HK-2 (cell line): ENCODE measurements around the gene TTC29.
"Not testable (repeated sequence)": the region's sequence is repeated elsewhere in the genome, so short reads cannot be mapped to it uniquely, and the experiment has no call there.

ENCODE experiments used
- DNase-seq: peaks from one replicate; pipeline ENCODE4 v3.0.0-alpha.2; 2018; ENCODE audit not compliant: unreplicated experiment

The TTC29 gene

DNA sequence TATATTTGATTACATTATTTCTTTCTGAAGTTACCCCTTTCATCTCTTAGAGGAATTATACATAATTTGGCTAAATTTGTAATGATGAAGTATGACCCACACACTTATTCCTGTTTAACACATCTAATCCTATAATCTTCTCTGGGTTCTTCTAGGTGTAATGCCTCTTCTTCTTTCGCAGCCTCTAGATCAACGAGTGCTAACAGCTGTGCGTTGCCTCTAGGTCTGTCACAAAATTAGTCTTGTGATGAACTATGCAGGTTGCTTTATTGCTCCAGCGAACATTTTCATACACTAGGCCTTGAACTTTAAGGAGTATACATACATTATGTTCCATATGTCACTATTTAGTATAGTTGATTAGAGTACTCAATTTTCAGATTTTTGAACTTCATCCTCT is 89.9 kb downstream of the TTC29 start:
- no peak for DNase-seq

DNA sequence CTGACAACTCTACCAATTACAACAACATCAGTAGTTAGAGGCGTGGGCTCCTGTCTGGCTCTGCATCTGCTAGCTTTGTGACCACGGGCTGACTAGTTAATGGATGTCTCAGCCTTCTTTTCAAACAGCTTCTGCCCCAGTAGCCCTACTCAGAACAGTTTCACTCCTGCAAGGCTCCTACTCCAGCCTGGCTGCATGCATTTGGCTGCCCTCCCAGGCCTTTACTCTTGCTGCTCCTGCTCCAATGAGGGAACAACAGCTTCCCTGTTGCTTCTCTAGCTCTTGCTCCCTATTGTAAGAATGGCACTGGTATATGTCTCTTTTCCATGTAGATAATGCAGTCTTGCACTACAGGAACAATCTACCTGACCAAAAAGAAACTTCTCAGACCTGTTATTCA is 93.3 kb downstream of the TTC29 start:
- DNase-seq = no peak

DNA sequence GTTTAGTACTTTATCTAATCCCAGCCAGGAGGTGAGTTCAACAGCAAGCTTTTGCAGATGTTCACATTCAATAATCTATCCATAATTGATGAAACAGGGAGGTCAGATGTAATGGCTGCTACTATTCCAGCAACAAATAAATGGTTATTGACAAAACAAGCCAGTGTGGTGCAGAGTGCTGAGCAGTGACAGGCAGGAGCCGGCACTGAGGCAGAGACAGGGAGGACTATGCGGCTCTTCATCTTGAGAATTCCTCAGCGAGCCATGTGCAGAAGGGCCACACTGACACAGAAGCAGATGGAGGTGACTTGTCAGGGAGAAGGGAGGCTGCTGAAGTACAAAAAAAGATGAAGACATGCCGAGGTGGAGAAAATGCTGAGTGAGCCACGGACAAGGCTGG is 98.3 kb downstream of the TTC29 start:
- no peak for DNase-seq

DNA sequence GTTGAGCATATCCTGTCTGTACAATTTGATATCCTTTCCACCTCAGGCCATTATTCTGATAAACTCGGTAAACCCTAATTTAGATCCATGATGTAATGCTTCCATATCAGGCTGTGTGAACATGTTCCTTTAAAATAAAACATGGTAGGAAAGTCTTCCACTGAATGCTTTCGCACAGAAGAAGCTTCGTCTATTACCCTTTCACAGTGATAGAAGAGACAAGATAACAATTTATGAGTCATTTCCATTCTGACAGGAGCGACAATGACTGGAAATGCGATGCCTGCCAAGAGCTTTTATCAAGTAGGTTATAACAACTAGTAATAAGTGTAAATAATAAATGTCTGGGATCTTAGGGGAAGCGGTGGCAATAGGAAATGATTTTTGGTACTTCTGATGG is 98.8 kb downstream of the TTC29 start:
- no peak for DNase-seq

DNA sequence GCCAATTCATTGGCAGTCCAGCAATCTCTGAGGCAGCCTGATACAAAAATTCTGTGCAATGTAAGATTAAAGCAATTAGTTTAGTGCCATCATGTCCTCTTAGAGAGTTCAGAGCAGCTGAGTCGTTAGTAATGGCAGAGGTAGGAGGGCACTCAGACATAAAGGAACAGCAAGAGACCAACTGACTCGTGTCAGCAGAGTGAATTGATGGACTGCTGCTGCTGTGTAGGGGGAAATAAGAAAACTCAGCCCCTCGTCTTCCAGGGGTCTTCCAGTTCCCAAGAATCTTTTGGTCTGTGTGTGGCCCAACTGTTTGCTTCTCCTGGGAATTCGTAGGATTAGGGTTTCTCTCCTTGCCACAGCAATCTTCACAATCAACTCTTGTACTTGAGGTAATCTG is 100.9 kb downstream of the TTC29 start:
- DNase-seq = no peak

DNA sequence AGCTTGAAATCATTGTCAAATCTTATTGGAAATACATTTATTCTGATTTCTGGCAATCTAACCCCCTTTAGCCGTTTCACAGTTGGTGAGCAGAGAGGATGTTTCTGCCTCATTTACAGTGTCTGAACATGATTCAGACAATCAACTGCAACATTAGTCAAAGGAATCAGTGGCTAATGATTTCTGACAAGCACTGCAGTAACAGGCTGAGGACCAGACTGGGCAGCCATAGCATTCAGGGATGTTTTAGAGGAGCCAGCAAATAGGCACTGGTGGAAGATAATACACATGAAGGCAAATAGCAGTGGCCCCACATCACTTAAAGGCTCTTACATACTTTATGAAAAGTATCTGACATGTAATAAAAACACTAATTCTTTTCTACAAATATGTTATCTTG is 102.8 kb downstream of the TTC29 start:
- no peak for DNase-seq

DNA sequence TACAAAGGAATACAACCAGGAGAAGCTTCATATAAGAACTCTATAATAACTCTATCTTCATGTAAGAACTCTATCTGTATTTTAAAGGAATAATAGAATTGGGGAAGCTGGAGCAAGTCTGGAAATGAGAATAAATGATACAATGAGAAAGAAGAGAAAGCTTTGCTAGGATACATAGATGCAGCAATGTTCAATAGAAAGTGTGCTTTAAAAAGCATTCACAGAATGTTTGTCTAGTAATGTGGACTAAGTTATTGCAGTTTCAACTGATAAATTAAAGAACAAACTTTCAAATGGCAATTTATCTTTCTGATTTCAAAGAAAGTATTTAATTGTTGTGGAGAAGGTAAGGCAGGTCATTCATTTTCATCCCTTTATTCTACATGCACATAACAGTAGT is 104.9 kb downstream of the TTC29 start:
- no peak for DNase-seq

DNA sequence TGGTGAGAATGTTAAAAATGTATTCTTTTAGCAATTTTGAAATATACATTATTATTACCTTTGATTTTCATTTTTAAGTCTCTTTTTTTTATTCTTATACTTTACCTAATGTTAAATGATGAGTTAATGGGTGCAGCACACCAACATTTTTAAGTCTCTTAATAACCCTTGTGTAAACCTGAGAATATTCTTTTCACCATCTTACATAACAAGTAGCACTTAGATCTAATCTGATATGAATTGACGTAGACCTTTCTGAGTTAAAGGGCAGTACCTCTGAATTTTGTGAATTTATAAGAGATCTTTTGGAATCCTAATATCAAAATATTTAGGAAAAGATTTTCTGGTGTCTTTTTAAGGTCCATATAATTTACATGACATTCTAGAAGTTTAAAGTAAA is 110.6 kb downstream of the TTC29 start:
- DNase-seq = no peak

DNA sequence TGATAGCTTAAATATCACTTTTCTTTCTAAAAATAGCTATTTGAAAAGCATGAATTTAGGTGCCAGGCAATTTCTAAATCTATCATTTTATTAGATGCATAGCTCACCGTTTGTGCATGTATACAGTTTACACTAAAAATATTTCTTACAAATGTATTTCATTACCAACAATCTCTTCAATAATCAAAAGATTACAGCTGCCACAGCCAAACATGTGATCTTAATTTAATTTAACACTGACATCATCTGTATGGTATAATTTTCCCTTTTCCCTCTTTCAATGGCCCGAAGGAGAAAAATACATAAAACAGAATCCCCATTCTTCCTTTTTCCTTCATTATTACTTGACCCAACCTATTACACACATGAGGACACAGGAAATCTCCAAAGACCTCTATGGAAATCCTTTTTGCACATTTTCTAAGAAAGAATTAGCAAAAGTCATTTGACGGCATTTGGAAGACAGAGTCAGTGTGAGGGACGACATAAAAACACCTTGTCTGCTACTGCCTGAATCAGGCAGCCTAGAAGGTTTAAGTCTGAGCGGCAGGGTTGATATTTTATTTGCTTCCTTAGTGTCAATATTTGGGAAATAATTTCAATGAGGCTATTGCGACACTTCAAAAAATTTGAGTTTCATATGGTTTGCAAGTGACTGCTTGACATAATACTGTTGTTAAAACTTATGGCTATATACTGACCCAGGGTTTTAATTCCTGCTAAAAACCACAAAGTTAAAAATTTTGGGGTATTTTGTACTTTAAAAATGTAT is 111.2 kb downstream of the TTC29 start:
- DNase-seq = no peak

DNA sequence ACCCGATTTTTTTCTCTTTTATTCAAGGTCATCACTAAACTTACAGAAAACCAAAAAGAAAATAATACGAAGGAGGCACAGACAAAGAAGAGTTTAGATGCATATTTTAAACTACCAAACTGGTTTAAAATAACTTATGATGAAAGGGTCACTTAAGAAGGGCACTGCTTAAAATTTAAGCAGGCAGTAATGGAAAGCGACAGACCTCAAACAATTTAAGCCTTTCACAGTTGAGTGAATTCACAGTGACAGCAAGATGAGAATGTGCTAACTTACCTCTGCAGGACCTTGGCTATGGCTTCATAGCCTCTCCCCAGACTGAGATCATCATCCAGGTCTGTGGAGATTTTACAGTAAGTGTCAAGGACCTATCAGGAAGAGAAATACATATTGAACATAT is 112.1 kb downstream of the TTC29 start:
- no peak for DNase-seq

DNA sequence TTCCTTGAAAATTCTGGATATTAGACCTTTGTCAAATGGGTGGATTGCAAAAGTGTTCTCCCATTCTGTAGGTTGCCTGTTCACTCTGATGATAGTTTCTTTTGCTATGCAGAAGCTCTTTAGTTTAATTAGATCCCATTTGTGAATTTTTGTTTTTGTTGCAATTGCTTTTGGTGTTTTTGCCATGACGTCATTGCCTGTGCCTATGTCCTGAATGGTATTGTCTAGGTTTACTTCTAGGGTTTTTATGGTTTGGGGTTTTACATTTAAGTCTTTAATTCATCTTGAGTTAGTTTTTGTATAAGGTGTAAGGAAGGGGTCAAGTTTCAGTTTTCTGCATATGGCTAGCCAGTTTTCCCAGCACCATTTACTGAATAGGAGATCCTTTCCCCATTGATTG is 122.7 kb downstream of the TTC29 start:
- DNase-seq = not testable (repeated sequence)

DNA sequence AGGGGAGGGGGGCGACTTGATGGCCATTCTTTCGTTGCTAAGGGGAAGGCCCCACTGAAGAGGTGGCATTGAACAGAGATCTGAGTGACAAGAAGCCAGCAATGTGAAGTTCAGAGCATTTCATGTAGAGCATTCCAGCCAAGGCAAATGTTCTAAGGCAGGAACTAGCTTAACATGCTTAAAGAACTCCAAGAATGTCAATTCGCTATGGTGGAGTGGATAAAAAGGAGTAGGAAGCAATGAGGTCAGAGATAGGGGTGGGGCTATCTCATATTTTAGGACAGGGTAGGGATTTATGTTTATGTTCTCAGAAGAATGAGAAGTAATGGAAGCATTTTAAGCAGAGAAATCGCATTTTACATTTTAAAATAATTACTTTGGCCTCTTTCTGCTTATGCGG is 130.9 kb downstream of the TTC29 start:
- DNase-seq = no peak

DNA sequence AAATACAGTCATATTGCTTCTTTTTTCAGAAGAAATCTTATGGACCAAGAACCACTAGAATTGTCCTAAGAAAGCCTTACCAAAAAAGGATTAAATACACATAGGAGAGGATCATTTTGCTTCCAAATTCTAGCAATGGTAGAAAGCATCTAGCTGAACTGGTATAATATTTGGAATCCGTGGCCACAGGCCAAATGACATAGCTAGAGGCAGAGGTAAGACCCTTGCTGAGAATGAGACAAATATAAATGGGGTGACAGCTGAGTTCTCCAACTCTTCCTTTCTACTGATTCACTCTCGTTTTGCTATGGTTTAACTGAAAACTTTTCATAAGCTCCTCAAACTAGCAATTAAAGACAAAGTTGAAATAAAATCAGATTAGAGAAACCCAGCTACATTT is 150.0 kb downstream of the TTC29 start:
- no peak for DNase-seq

DNA sequence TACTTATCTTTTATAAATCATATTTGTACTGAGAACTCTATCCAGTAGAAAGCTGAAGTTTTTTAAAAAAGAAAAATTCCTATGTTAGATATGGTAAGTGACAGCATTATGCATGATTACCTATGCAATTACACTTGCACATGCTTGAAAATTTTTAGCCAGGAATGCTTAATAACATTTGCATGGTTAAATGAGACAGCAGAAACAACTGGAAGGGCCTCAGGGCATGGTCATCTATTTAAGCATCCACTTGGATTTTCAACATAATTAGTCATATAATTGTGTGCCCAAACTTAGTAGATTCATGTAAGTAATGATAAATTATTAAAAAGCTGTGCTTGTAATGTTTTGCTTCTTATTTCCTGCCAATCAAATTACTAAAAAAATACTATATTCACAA is 151.9 kb downstream of the TTC29 start:
- no peak for DNase-seq

DNA sequence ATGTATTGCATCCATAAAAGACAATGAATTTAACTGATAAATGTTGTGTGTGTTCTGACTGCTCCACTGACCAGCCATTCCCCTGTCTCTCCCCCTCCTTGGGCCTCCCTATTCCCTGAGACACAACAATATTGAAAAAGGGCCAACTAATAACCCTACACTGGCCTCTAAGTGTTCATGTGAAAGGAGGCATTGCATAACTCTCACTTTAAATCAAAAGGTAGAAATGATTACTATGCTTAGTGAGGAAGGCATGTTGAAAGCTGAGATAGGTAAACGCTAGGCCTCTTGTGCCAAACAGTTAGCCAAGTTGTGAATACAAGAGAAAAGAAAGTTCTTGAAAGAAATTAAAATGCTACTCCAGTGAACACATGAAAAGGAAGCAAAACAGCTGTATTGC is 154.2 kb downstream of the TTC29 start:
- no peak for DNase-seq

DNA sequence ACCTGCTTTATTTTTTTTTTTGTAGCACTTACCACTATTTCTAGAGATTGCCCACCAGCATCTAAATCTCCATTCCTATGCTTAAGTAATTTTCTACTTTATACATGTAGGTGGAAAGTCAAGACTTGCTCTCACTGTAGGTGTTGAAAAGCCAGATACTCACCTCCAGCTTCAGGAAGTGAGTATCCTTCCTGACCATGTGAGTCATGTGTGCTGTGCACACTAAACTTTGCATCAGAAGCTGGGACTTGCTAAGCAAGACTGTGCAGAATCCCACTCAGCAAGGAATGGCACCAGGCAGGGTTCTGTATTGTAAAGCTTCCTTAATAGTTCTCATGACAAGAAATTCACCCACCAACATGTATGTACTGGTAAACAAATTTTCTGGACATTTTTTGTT is 155.1 kb downstream of the TTC29 start:
- DNase-seq = no peak

DNA sequence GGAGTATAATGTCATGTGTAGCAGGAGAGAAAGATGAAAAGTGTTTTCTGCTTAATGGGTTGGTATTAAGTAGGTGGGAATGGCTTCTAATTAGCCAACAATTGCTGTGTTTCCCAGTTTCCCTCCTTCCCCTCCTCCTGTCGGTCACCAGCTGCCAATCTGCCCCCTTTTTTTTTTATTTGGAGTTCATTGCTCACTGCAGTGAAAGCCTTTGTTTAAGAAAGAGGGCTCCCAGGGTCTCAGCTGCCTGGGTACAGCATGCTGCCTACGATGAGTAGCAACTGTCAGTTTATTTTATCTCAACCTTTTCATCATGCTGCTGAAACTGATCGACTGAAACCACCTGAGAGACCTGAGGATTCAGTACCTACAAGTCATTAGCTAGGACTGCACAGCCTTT is 157.9 kb downstream of the TTC29 start:
- DNase-seq = no peak

DNA sequence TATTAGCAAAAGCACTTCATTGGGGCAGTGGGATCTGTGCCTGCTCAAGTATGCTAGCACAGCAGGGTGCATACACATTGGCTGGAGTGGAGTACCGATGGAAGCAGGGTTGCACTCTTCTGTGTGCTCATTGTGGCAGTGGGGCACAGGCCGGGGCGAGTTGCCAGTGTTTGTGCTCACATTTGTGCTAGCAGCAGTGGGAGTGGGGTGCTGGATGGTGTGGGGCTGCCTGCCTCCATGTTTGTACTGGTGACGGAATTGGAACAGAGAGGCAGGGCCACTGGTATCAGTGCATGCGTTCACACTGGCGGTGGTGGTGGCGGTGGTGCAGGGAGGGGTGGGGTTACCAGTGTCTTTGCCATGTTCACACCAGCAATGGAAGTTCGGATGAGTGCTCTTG is 169.0 kb downstream of the TTC29 start:
- DNase-seq = no peak

DNA sequence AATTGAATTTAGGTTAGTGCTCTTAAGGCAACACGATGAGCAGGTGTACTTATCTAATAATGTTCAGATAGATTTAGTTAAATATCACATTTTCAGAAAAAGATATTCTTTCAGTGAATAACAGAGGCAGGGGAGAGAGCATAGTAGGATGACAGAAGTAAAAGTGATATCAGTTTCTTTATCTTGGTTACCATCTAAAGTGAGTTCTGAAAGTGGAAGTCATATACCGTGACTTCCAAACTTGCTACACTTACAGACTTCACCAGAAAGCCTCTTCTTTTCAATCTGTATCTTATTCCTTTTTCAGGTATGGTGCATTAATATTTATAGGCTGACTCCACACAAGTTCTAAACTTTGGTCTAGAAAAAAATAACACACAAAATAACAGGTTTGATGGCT is 182.1 kb downstream of the TTC29 start:
- no peak for DNase-seq

DNA sequence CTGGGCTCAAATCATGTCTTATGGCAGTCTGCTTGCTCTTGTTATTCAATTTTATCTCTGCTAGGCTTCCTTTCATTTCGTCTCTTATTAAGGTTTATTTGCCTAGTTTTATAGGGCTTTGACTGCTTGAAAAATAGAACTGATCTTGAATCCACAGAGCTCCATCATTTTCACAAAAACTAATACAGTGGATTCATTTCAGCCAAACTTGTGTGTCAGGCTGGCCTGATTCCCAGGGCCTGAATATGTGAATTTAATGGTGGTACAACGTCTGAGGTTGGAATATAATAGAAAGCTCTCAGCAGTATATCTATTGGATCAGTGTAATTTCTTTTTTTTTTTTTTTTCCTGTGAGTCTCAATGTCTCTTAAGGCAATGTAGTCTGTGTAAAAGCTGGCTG is 183.6 kb downstream of the TTC29 start:
- no peak for DNase-seq

DNA sequence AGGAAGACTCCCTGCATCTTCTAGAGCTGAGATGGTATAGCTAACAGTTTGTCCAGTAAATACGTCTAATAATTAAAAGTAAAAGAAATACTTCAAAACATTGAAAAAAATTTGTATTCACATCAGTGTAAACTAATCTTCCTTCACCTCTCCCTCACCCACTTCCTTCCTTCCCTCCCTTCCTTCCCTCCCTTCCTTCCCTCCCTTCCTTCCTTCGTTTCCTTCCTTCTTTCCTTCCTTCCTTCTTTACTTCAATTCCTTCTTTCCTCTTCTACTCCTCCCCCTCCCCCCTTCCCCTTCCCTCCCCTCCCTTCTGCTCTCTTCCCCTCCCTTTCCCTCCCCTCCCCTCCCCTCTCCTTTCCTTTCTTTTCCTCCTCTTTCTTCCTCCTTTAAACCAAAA is 203.2 kb downstream of the TTC29 start:
- DNase-seq = no peak

DNA sequence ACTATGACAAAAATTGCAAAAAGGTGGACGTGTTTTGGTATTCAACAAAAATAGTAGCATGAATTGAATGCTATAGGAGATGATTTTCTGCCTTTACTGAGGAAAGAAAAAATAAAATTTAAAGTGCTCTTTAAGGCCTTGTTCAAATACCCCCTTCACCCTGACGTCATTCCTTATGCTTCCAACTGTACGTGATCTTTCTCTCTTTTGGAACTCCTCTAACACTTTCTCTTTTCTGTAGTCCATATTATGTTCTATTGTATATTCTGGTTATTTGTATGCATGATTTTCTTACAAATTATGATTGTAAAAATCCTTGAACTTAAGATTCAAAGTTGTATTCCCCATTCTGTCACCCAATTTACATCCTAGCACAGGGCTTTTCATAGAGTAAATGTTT is 206.5 kb downstream of the TTC29 start:
- DNase-seq = no peak

DNA sequence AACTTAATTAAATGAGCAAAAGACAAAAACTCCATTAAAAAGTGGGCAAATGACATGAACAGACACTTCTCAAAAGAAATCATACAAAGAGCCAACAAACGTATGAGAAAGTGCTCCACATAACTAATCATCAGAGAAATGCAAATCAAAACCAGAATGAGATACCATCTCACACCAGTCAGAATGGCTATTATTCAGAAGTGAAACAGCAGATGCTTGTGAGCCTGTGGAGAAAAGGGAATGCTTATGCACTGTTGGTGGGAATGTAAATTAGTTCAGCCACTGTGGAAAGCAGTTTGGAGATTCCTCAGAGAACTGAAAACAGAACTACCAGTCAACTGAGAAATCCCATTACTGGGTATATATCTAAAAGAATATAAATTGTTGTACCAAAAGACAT is 222.1 kb downstream of the TTC29 start:
- not testable (repeated sequence) for DNase-seq

DNA sequence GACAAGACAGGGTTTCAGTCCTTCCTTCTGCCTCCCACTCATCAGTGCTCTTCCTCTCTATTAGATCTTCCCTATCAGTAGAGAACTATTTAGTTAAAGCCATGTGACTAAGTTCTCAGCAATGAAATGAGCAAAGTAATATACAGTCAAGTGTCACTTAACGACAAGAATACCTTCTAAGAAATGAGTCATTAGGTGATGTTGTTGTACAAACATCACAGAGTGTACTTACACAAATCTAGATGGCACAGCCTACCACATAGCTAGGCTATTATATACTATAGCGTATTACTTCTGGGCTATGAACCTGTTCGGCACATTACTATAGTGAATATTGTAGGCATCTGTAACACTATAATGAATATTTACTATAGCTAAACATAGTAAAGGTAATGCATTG is 235.7 kb downstream of the TTC29 start:
- no peak for DNase-seq
